GM12801 (cell line): ENCODE measurements around the gene PGF.

Experiments used
- CTCF ChIP-seq: IDR thresholded peaks from one replicate; pipeline ENCODE4 v1.5.1; 2011; ENCODE audit warnings: control low read depth; ENCODE audit not compliant: insufficient read length; ENCODE audit errors: extremely low read depth

The PGF gene

DNA sequence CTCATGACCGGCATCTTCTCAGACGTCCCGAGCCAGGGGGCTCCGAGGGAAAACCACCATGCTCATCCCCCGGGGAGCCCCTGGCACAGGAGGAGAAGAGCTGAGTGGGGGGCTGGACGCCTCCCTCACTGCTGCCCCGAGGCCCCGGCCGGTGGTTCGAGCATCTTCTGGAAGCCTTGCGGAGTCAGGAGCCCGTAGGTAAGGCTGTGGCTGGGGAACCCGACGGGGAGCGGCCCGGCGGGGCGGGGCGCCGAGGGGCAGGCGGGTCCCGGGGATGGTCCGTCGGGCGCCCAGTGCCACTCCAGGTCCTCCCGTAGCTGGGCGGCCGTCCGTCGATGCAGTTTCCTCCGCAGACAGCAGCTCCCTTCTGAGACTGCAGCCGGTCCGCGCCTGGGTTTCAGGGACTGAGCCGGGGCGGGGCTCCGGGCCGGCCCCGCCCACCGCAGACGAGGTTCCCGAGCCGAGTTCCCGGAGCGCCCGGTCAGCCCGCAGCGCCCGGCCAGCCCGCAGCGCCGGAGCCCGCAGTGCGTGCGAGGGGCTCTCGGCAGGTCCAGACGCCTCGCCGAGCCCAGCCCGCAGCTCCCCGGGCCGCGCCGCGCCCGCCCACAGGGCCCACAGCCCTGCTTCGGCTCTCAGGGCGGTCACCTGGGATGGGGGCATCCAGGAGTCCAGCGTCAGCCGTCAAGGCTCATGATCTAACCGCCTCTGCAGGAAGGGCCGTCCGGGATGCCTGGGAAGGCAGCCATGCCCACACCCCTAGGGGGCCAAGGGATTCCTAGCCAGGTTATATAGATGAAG, at the start of gene PGF:
Gene PGF, minus strand, starts transcription at position 369 of the 798 bp plus-strand sequence. Its CDS starts 355 bp downstream, at position 14.
- no peak for TF ChIP-seq CTCF

DNA sequence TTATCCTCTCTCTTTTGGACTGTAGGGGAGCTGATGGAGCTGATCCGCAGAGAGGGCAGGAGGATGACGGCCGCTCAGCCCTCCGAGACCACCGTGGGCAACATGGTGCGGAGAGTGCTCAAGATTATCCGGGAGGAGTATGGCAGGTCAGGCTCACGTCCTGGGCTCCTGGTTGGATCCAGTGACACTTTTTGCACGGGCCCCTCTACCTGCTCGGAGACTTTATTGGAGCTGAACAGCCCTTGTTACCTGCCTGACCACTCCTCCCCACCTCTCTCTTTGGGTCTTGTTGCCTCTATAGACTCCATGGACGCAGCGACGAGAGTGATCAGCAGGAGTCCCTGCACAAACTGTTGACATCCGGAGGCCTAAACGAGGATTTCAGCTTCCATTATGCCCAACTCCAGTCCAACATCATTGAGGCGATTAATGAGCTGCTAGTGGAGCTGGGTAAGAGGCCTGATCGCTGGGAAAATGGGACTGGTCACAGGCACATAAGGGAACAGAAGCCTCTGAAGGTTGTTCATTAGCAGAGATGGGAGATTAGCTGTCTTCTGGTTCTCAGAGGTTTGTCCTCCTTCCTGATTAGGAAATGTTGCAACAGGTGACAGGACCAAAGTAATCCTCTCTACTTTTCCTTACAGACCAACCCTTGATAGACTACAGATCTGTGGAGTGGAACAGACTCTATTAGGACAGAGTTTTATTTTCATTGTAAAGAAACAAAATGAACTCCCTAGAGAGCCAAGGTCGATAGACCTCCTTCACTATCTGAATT, 48.0 kb upstream of the PGF start:
- no peak for TF ChIP-seq CTCF

- no peak for TF ChIP-seq CTCF
Observed at GRCh38 chr14:75002392-75003249, 47.2 kb upstream of the PGF start, which contains the start of gene EIF2B2. Gene EIF2B2 (plus strand): TSS chr14:75002921. CDS start chr14:75002991, 70 bp downstream.

- TF ChIP-seq CTCF: no peak
Observed at GRCh38 chr14:75001899-75002298, 46.5 kb upstream of the PGF start.

DNA sequence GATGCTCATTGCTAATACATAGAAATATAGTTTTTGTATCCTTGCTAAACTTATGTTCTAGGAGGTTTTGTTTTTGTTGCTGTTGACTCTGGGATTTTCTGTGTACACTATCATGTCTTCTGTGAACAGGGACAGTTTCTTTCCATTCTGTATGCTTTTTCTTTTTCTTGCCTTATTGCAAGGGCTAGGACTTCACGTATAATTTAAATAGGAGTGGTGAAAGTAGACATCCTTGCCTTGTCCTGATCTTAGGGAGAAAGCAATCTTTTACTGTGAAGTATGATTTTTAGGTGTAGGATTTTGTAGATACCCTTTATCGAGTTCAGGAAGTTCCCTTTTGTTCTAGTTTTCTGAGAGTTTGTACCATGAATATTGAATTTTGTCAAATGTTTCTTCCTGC, 45.9 kb upstream of the PGF start:
- no peak for TF ChIP-seq CTCF

GRCh38 chr14:74988993-74989392, 33.6 kb upstream of the PGF start:
- TF ChIP-seq CTCF: no peak

DNA sequence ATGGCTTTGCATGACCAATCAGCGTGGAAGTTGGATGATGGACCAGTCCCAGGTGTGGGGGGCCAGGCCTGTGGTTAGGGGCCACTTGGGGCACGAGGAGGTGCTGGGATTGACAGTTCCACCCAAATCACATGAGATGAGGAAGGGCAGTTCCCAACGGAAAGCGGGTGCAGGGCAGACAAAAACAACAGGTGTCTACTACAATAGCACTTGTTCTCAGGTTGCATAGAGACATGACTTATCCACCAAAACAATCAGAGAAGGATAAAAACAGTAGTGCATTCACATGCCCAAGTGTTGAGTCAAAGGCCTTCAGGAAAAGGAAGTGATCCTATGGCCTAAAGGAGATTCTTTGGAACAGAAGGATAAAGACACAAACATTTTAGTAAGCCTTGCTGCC, 32.7 kb upstream of the PGF start:
- no peak for TF ChIP-seq CTCF
